Trophoblast cell (in vitro differentiated cells and primary cell): ENCODE data around the gene TTC39C.

ENCODE experiments used
- DNase-seq, 2 donors: peaks; one replicate each; pipeline ENCODE4 v3.0.0-alpha.2; 2016
- H2AFZ ChIP-seq: 2 replicates; pipeline ENCODE4 v1.6.1; 2013; ENCODE audit warnings: low read length, moderate library complexity, mild to moderate bottlenecking; ENCODE audit not compliant: insufficient read depth, poor library complexity
- H2AK5ac ChIP-seq: 2 replicates; pipeline ENCODE4 v1.6.1; 2013; ENCODE audit warnings: mild to moderate bottlenecking, low read length
- H2BK120ac ChIP-seq: 2 replicates; pipeline ENCODE4 v1.6.1; 2013; ENCODE audit warnings: low read length, mild to moderate bottlenecking, moderate library complexity; ENCODE audit not compliant: insufficient read depth, poor library complexity
- H2BK12ac ChIP-seq: 2 replicates; pipeline ENCODE4 v1.6.1; 2013; ENCODE audit warnings: mild to moderate bottlenecking, low read length, moderate library complexity
- H2BK5ac ChIP-seq: 2 replicates; pipeline ENCODE4 v1.6.1; 2013; ENCODE audit warnings: low read length, low read depth, moderate library complexity, mild to moderate bottlenecking; ENCODE audit not compliant: poor library complexity
- H3K14ac ChIP-seq: 2 replicates; pipeline ENCODE4 v1.6.1; 2013; ENCODE audit warnings: mild to moderate bottlenecking, low read length
- H3K18ac ChIP-seq: 2 replicates; pipeline ENCODE4 v1.6.1; 2013; ENCODE audit warnings: mild to moderate bottlenecking, low read length
- H3K23ac ChIP-seq: 2 replicates; pipeline ENCODE4 v1.6.1; 2013; ENCODE audit warnings: low read length
- H3K27ac ChIP-seq: 2 replicates; pipeline ENCODE4 v1.5.1; 2013; ENCODE audit warnings: low read depth, mild to moderate bottlenecking, inconsistent platforms, low read length, moderate library complexity
- H3K27me3 ChIP-seq: 2 replicates; pipeline ENCODE4 v1.6.1; 2013; ENCODE audit warnings: inconsistent platforms, mild to moderate bottlenecking, low read length, moderate library complexity; ENCODE audit not compliant: insufficient read depth
- H3K36me3 ChIP-seq, 2 experiments: 1 replicate in 1 of 2; 2 replicates in 1 of 2; pipeline ENCODE4 v1.6.1; 2013; ENCODE audit warnings: low read length in 2 of 2, mild to moderate bottlenecking in 2 of 2, moderate library complexity in 1 of 2; ENCODE audit not compliant: insufficient read depth in 2 of 2, control insufficient read depth in 1 of 2
- H3K4ac ChIP-seq: 2 replicates; pipeline ENCODE4 v1.6.1; 2013; ENCODE audit warnings: low read depth, mild to moderate bottlenecking, low read length, moderate library complexity
- H3K4me1 ChIP-seq, 2 experiments: 1 replicate in 1 of 2; 2 replicates in 1 of 2; pipeline ENCODE4 v1.6.1; 2013; ENCODE audit warnings: low read length in 2 of 2, mild to moderate bottlenecking in 2 of 2, moderate library complexity in 1 of 2; ENCODE audit not compliant: insufficient read depth in 2 of 2, control insufficient read depth in 1 of 2
- H3K4me2 ChIP-seq: 2 replicates; pipeline ENCODE4 v1.6.1; 2013; ENCODE audit warnings: inconsistent platforms, mild to moderate bottlenecking, low read length, moderate library complexity
- H3K4me3 ChIP-seq: 2 replicates; pipeline ENCODE4 v1.5.1; 2013; ENCODE audit warnings: mild to moderate bottlenecking, low read depth, low read length, inconsistent platforms
- H3K79me1 ChIP-seq: one replicate; pipeline ENCODE4 v1.6.1; 2013; ENCODE audit warnings: low read length
- H3K79me2 ChIP-seq: 2 replicates; pipeline ENCODE4 v1.6.1; 2013; ENCODE audit warnings: low read length, mild to moderate bottlenecking; ENCODE audit not compliant: control insufficient read depth, insufficient read depth, poor library complexity
- H3K9ac ChIP-seq: 2 replicates; pipeline ENCODE4 v1.6.1; 2013; ENCODE audit warnings: mild to moderate bottlenecking, low read length
- H3K9me3 ChIP-seq: 2 replicates; pipeline ENCODE4 v1.6.1; 2013; ENCODE audit warnings: low read depth, mild to moderate bottlenecking, control low read depth, inconsistent platforms, low read length; ENCODE audit not compliant: insufficient read depth
- H4K12ac ChIP-seq: 2 replicates; pipeline ENCODE4 v1.6.1; 2013; ENCODE audit warnings: low read depth, mild to moderate bottlenecking, low read length, moderate library complexity
- H4K8ac ChIP-seq: 2 replicates; pipeline ENCODE4 v1.6.1; 2013; ENCODE audit warnings: low read depth, mild to moderate bottlenecking, low read length, moderate library complexity
- H4K91ac ChIP-seq: one replicate; pipeline ENCODE4 v1.6.1; 2013; ENCODE audit warnings: low read depth, mild to moderate bottlenecking, low read length, moderate library complexity
- WGBS: extraction: QIAGEN DNeasy Blood & Tissue Kit; methylation state at CpG from one replicate; pipeline ENCODE4 v1.1.7; 2013; ENCODE audit warnings: missing lambda C conversion rate; ENCODE audit not compliant: insufficient read length, insufficient coverage; ENCODE audit errors: extremely low coverage; 5-methylcytosine and 5-hydroxymethylcytosine counted together

TTC39C gene

GRCh38 chr18:23971666-23972230, 42.8 kb upstream of the TTC39C start:
- no peaks in the 10 kb centered on the region for H3K4me1 ChIP-seq
- H2AFZ ChIP-seq = no peak overlapping the region
- no peak overlapping the region for H3K4ac ChIP-seq
- H3K4me3 ChIP-seq = no peak overlapping the region
- H2BK12ac ChIP-seq = no peak overlapping the region
- no CpG with 5 or more reads among the region's 5 CpGs for WGBS
- H2AK5ac ChIP-seq = no peak overlapping the region
- H3K18ac ChIP-seq = no peak overlapping the region
- no peaks in the 10 kb centered on the region for H3K9me3 ChIP-seq
- no peak overlapping the region for H4K8ac ChIP-seq
- no peak overlapping the region for H3K4me2 ChIP-seq
- no peaks in the 10 kb centered on the region for H3K79me2 ChIP-seq
- H4K12ac ChIP-seq = no peak overlapping the region
- no peak overlapping the region for H3K27ac ChIP-seq
- H2BK5ac ChIP-seq = no peak overlapping the region
- no peak overlapping the region for H4K91ac ChIP-seq
- H2BK120ac ChIP-seq = no peak overlapping the region
- no peaks in the 10 kb centered on the region for H3K27me3 ChIP-seq
- DNase-seq = peak in 1 of 2 donors; percentile 65
- H3K79me1 ChIP-seq = no peaks in the 10 kb centered on the region
- H3K9ac ChIP-seq = no peak overlapping the region
- no peak overlapping the region for H3K23ac ChIP-seq
- H3K36me3 ChIP-seq = no peaks in the 10 kb centered on the region
- H3K14ac ChIP-seq = no peak overlapping the region

GRCh38 chr18:23972453-23972852, 42.1 kb upstream of the TTC39C start:
- no peak overlapping the region for H3K27ac ChIP-seq
- H2BK120ac ChIP-seq = no peak overlapping the region
- H3K4me1 ChIP-seq = no peaks in the 10 kb centered on the region
- H4K91ac ChIP-seq = no peak overlapping the region
- no peaks in the 10 kb centered on the region for H3K79me2 ChIP-seq
- no peak overlapping the region for H4K8ac ChIP-seq
- H3K23ac ChIP-seq = no peak overlapping the region
- no peak overlapping the region for H2AK5ac ChIP-seq
- peak in 1 of 2 donors; percentile 10 for DNase-seq
- H3K4me3 ChIP-seq = no peak overlapping the region
- H3K14ac ChIP-seq = no peak overlapping the region
- no peak overlapping the region for H2BK5ac ChIP-seq
- no peak overlapping the region for H2BK12ac ChIP-seq
- H4K12ac ChIP-seq = no peak overlapping the region
- no peaks in the 10 kb centered on the region for H3K36me3 ChIP-seq
- WGBS = no CpG with 5 or more reads among the region's 6 CpGs
- no peak overlapping the region for H3K9ac ChIP-seq
- H3K79me1 ChIP-seq = no peaks in the 10 kb centered on the region
- H3K4me2 ChIP-seq = no peak overlapping the region
- H3K18ac ChIP-seq = no peak overlapping the region
- H3K9me3 ChIP-seq = no peaks in the 10 kb centered on the region
- H3K27me3 ChIP-seq = no peaks in the 10 kb centered on the region
- no peak overlapping the region for H2AFZ ChIP-seq
- no peak overlapping the region for H3K4ac ChIP-seq

GRCh38 chr18:23977103-23977502, 37.5 kb upstream of the TTC39C start:
- Histone ChIP-seq H2AFZ (no peak overlapping the region), H3K23ac (no peak overlapping the region), H3K27me3 (no peaks in the 10 kb centered on the region), H3K79me2 (no peaks in the 10 kb centered on the region), H2BK5ac (no peak overlapping the region), H2BK120ac (no peak overlapping the region), H3K27ac (no peak overlapping the region), H2BK12ac (no peak overlapping the region), H3K36me3 (no peaks in the 10 kb centered on the region), H4K8ac (no peak overlapping the region), H3K9ac (no peak overlapping the region), H3K4me1 (peaks cover 0 to under 1% of the 10 kb centered on the region in 2 experiments), H4K12ac (no peak overlapping the region), H3K4ac (no peak overlapping the region), H3K9me3 (no peaks in the 10 kb centered on the region), H4K91ac (no peak overlapping the region), H3K79me1 (no peaks in the 10 kb centered on the region), H3K18ac (no peak overlapping the region), H3K14ac (no peak overlapping the region), H3K4me3 (no peak overlapping the region), H2AK5ac (no peak overlapping the region), H3K4me2 (no peak overlapping the region)
- DNase-seq = no peak
- WGBS = no CpG with 5 or more reads among the region's 7 CpGs

GRCh38 chr18:23977719-23978483, 36.7 kb upstream of the TTC39C start:
- Histone ChIP-seq H3K4me3 (no peak overlapping the region), H2BK12ac (no peak overlapping the region), H4K8ac (no peak overlapping the region), H3K4me1 (peaks cover 3 to 4% of the 10 kb centered on the region in 2 experiments), H3K14ac (no peak overlapping the region), H2BK120ac (no peak overlapping the region), H3K23ac (no peak overlapping the region), H3K27me3 (no peaks in the 10 kb centered on the region), H3K9ac (no peak overlapping the region), H3K36me3 (no peaks in the 10 kb centered on the region), H3K18ac (no peak overlapping the region), H3K79me2 (no peaks in the 10 kb centered on the region), H4K12ac (no peak overlapping the region), H2AFZ (no peak overlapping the region), H3K9me3 (no peaks in the 10 kb centered on the region), H3K4ac (no peak overlapping the region), H2BK5ac (no peak overlapping the region), H2AK5ac (no peak overlapping the region), H3K27ac (no peak overlapping the region), H4K91ac (no peak overlapping the region), H3K4me2 (no peak overlapping the region), H3K79me1 (no peaks in the 10 kb centered on the region)
- no CpG with 5 or more reads among the region's 1 CpG for WGBS
- DNase-seq = no peak
